ENCODE results near the gene ZFPL1.

ZFPL1 gene

DNA sequence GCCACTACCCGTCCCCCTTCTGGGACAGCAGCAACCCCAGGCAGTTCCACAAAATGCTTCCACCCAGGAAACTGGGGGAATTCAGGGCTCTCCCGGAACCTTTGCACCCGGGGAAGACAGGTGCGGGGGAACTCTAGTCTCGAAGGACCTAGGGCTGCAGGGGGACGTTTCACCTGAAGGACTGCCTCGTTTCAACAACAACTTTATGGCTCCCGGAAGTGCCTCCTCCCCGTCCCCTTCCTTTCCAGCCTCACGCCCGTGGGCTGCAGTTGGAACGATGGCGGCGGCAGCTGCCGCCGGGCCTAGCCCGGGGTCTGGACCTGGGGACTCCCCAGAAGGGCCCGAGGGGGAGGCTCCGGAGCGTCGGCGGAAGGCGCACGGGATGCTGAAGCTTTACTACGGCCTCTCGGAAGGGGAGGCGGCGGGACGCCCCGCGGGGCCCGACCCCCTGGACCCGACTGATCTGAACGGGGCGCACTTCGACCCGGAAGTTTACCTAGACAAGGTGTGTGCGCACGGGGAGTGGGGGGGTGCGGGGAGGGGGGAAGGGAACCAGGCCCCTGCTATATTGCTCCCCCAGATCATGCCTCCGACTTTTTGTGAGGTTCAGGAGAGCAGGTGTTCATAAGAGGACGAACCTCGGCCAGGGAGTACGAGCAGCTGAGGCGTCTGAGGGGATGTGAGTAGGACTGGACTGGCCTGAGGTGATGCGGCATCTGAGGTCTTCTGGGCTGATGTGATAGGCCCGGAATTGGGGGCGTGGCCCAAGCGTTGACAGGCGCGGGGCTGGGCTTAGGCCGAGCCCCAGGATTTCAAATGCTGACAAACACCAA lies 12.2 kb downstream of the ZFPL1 start, which contains the start of gene VPS51:
Gene VPS51 (plus strand): TSS at position 241 of the 833 bp plus-strand sequence. CDS start 37 bp downstream, at position 278.
- TF ChIP-seq GATA3 (IDR thresholded peaks at IDR 0.05; ENCODE audit: low read depth, low read length), result no peak
- 0 out of 2 replicates have a peak, but pooled peaks have one; percentile 25 for TF ChIP-seq GATA2 (IDR thresholded peaks at IDR 0.05; ENCODE audit: low read depth, low read length)

DNA sequence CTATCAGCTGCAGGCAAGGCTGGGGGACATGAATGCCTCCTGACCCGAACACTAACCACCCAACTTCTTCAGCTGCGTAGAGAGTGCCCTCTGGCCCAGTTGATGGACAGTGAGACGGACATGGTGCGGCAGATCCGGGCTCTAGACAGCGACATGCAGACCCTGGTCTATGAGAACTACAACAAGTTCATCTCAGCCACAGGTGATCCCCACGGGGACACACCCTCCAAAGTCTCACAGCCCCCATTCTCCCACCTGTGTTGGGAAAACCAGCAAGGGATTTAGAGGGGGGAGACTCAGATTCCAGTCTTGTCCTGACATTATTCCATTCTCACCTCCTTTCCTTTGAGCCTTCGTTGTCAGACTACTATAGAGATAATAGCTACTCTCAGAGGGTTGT lies 12.9 kb downstream of the ZFPL1 start:
- TF ChIP-seq GATA3 (IDR thresholded peaks at IDR 0.05; ENCODE audit: low read depth, low read length), result no peak
- no peak for TF ChIP-seq GATA2 (IDR thresholded peaks at IDR 0.05; ENCODE audit: low read depth, low read length)

DNA sequence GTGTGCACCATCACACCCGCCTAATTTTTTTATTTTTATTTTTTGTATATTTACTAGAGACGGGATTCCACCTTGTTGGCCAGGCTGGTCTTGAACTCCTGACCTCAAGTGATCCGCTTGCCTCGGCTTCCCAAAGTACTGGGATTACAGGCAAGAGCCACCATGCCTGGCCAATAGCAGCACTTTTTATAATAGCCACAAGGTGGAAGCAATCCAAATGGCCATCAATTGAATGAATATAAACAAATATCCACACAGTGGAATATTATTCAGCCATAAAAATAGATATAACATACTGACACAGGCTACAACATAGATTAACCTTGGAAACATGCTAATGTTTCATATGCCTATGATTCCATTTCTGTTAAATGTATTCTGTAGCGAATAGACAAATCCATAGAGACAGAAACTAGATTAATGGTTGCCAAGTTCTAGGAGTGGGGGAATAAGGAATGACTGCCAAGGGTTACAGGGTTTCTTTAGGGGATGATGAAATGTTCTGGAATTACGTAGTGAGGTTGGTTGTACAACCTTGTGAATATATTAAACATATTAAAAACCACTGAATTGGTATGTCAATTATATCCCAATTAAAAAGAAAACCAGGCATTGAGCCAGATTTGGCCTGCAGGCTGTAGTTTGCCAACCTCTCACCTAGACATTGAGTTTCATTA lies 16.8 kb downstream of the ZFPL1 start:
- no peak for TF ChIP-seq GATA2 (IDR thresholded peaks at IDR 0.05; ENCODE audit: low read depth, low read length)
- TF ChIP-seq GATA3 (IDR thresholded peaks at IDR 0.05; ENCODE audit: low read depth, low read length), result no peak

DNA sequence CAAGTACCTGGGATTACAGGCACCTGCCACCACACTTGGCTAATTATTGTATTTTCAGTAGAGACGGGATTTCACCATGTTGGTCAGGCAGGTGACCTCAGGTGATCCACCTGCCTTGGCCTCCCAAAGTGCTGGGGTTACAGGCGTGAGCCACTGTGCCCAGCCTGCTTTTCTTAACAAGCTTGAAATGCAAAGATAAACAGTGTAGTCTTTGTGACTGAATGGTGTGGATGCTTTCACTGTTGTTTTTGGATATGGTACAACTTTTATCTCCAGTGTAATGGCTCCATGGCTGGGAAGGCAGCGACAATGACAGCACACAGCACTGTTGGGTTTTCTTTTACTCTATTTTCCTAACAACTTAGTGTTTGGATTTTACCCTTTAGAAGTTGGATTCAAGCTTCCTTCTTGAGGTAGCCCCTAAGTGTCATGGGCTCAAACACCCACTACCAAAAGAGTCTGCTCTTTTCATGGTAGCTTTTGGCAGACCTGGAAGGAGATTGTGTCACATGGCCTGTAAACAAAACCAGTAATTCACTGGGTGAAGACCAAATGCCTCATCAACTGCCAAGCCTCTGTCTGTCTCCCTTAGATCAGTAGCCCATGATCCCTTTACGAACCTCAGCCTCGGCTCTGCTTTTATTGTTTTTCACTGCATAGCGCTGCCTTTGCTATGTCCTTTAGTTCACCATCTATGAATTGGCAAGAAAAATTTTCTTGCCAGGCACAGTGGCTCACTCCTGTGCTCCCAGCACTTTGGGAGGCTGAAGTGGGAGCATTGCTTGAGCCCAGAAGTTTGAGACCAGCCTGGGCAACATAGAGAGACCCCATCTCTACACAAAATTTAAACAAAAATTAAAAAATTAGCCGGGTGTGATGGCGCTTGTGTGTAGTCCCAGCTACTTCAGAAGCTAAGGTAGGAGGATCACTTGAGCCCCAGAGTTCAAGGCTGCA lies 18.4 kb downstream of the ZFPL1 start:
- TF ChIP-seq GATA2 (IDR thresholded peaks at IDR 0.05; ENCODE audit: low read depth, low read length) (no peak), GATA3 (IDR thresholded peaks at IDR 0.05; ENCODE audit: low read depth, low read length) (no peak)

DNA sequence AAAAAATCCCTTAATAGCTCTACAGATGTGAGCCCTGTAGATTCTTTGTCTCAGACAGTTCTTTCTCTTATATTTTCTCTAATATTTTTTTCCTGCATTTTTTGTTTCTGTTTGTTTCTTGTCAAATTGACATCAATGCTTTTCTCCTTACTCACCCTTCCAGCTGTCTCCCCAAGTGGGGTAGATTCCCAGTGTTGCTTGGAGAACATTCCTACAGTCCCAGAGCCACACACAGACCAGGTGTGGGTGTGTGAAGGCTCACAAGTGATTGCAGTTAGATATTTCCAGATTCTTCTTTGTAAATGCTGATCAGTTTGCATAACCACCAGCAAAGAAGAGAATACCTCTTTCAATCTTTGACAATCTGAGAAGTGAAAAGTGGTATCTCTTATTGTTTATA lies 19.5 kb downstream of the ZFPL1 start:
- TF ChIP-seq GATA2 (IDR thresholded peaks at IDR 0.05; ENCODE audit: low read depth, low read length), result no peak
- no peak for TF ChIP-seq GATA3 (IDR thresholded peaks at IDR 0.05; ENCODE audit: low read depth, low read length)

DNA sequence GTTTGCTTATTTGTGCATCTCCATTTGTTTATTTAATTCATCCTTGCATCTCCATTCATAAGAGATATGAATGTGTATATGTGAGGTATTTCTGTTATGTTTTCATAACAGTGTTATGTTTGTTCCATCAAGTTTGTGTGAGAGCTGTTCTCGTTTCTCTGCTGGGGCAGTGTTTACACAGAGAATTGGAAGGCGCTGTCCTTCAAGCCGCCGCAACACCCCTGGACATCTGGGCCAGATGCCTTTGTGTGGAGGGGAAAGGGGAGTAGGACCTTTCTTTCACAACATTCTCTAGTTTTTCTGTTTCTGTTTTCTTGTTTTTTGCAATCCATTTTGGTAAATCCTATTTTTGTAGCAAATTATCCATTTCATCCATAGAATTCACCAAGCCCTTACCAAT lies 20.6 kb downstream of the ZFPL1 start:
- TF ChIP-seq GATA3 (IDR thresholded peaks at IDR 0.05; ENCODE audit: low read depth, low read length), result no peak

DNA sequence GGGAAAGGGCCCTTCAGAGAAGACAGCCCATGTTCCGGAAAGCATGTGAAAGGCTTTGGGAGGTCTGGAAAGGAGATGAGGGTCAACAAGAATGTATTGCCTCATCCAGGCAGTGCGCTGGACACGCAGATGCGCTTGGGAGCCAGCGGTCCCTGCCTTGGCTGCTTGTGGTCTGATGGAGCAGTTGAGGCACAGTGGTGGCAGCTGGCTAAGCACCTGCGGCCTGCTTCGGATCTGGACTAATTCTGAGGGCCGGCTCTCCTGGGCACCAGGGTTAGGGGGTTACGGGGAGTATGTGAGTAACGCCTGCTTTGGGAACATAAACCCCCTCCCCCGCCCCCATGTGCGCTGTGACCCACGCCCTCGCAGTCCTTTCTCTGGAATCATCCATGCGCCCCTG lies 23.1 kb downstream of the ZFPL1 start:
- TF ChIP-seq GATA2 (IDR thresholded peaks at IDR 0.05; ENCODE audit: low read depth, low read length), result no peak
- no peak for TF ChIP-seq GATA3 (IDR thresholded peaks at IDR 0.05; ENCODE audit: low read depth, low read length)

DNA sequence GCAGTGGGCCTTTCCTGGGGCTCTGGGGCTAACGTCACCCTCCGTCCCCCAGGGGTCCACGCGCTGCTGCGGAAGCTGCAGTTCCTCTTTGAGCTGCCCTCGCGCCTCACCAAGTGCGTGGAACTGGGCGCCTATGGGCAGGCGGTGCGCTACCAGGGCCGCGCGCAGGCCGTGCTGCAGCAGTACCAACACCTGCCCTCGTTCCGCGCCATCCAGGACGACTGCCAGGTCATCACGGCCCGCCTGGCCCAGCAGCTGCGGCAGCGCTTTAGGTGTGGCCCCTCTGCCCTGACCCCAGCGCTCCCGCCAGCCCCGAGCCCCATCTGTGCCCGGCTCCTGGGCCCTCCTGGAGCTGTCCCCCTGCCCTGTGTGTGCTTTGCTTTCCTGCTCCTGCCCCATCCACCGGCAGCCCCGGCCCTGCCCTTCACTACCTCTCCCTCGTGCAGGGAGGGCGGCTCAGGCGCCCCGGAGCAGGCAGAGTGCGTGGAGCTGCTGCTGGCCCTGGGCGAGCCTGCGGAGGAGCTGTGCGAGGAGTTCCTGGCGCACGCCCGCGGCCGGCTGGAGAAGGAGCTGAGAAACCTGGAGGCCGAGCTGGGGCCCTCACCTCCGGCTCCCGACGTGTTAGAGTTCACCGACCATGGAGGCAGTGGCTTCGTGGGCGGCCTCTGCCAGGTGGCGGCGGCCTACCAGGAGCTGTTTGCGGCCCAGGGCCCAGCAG lies 23.9 kb downstream of the ZFPL1 start:
- TF ChIP-seq GATA2 (IDR thresholded peaks at IDR 0.05; ENCODE audit: low read depth, low read length), result no peak
- no peak for TF ChIP-seq GATA3 (IDR thresholded peaks at IDR 0.05; ENCODE audit: low read depth, low read length)

DNA sequence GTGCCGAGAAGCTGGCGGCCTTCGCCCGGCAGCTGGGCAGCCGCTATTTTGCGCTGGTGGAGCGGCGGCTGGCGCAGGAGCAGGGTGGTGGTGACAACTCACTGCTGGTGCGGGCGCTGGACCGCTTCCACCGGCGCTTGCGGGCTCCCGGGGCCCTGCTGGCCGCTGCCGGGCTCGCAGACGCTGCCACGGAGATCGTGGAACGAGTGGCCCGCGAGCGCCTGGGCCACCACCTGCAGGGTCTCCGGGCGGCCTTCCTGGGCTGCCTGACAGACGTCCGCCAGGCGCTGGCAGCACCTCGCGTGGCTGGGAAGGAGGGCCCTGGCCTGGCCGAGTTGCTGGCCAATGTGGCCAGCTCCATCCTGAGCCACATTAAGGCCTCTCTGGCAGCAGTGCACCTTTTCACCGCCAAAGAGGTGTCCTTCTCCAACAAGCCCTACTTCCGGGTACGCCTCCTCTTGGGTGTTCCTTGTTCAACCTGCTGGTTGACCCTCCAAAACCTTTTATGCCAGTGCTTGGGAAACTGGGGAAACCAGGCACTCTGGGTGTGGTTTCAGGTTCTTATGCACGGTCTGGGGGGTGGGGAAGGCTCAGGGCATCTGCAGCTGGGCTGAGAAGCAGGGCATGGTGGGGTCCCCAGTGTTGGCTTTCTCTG lies 24.6 kb downstream of the ZFPL1 start:
- TF ChIP-seq GATA3 (IDR thresholded peaks at IDR 0.05; ENCODE audit: low read depth, low read length), result no peak
- TF ChIP-seq GATA2 (IDR thresholded peaks at IDR 0.05; ENCODE audit: low read depth, low read length), result no peak

DNA sequence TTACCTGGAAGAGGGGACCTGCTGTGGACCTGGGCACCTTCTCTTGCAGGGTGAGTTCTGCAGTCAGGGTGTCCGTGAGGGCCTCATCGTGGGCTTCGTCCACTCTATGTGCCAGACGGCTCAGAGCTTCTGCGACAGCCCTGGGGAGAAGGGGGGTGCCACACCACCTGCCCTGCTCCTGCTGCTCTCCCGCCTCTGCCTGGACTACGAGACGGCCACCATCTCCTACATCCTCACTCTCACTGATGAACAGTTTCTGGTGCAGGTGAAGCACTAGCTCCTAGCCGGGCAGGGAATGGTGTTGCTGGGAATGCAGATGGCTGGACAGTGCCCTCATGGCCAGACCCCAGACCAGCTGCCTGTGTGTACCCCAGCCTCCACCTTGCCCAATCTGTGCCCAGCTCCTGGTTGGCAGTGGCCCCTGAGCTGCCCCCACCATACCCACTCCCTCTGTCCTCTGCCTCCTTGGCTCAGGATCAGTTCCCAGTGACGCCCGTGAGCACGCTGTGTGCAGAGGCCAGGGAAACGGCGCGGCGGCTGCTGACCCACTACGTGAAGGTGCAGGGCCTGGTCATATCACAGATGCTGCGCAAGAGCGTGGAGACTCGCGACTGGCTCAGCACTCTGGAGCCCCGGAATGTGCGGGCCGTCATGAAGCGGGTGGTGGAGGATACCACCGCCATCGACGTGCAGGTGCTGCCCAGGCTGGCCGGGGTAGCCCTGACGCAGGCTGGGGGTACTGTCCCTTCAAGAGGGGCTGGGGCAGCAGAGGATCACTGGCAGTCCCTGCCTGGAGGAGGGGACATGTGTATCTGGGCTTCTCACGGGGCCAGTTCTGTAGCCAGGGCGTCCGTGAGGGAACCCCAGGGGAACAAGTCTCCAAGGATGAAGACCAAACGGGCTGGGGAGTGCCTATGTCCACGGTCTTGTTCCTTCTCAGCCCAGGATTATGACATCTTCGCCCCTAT lies 25.5 kb downstream of the ZFPL1 start:
- no peak for TF ChIP-seq GATA2 (IDR thresholded peaks at IDR 0.05; ENCODE audit: low read depth, low read length)
- TF ChIP-seq GATA3 (IDR thresholded peaks at IDR 0.05; ENCODE audit: low read depth, low read length), result no peak

DNA sequence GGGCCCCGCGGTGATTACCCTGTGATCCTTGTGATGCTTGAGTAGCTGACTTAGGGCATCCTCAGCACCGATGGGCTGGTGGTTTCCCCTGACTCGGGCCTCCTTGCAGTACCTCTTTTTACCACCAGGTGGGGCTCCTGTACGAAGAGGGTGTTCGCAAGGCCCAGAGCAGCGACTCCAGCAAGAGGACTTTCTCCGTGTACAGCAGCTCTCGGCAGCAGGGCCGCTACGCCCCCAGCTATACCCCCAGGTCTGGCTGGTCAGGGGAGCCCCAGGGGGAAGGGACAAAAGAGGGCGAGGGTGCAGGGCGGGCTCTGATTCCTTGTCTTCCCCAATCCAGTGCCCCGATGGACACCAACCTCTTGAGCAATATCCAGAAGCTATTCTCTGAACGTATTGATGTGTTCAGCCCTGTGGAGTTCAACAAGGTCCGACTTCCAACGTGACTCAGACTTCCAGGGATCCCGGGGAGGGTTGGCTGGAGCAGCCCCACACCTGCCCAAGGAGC lies 26.4 kb downstream of the ZFPL1 start:
- TF ChIP-seq GATA2 (IDR thresholded peaks at IDR 0.05; ENCODE audit: low read depth, low read length), result no peak
- no peak for TF ChIP-seq GATA3 (IDR thresholded peaks at IDR 0.05; ENCODE audit: low read depth, low read length)
